DND-41 (cell line): ENCODE measurements around the gene PIP4P1.

Experiments used
- ATAC-seq: fragments of 200-7000 bp; cut with Tn5 transposase; 3 replicates; pipeline ENCODE4 v1.9.1; 2021; ENCODE audit warnings: low read depth; ENCODE audit not compliant: insufficient read depth
- DNase-seq: peaks from one replicate; pipeline ENCODE4 v3.0.0-alpha.2; 2020
- H2AFZ ChIP-seq: 2 replicates; pipeline ENCODE4 v1.6.0; 2012; ENCODE audit warnings: low read depth, low read length
- H3K27ac ChIP-seq: 2 replicates; pipeline ENCODE4 v1.5.1; 2012; ENCODE audit warnings: low read length, inconsistent platforms
- H3K27me3 ChIP-seq: fragments of 200-600 bp; sonication (generic); 2 replicates; pipeline ENCODE4 v1.6.0; 2012; ENCODE audit warnings: low read length, mild to moderate bottlenecking, inconsistent platforms; ENCODE audit not compliant: insufficient read depth, poor library complexity
- H3K36me3 ChIP-seq: 2 replicates; pipeline ENCODE4 v1.5.1; 2012; ENCODE audit warnings: low read length, inconsistent platforms; ENCODE audit not compliant: insufficient read depth
- H3K4me1 ChIP-seq: 2 replicates; pipeline ENCODE4 v1.5.1; 2012; ENCODE audit warnings: mild to moderate bottlenecking, low read length; ENCODE audit not compliant: insufficient read depth
- H3K4me2 ChIP-seq: 2 replicates; pipeline ENCODE4 v1.6.0; 2012; ENCODE audit warnings: mild to moderate bottlenecking, moderate library complexity, low read length, inconsistent platforms; ENCODE audit not compliant: insufficient read depth
- H3K4me3 ChIP-seq, 2 experiments: fragments of 200-600 bp in 1 of 2; shearing (Covaris generic) in 1 of 2; 2 replicates each; pipeline ENCODE4 v1.5.1; 2012 to 2016; ENCODE audit warnings: inconsistent platforms in 2 of 2, low read length in 2 of 2, mild to moderate bottlenecking in 2 of 2, low read depth in 1 of 2, moderate library complexity in 1 of 2
- H3K79me2 ChIP-seq: 2 replicates; pipeline ENCODE4 v1.6.0; 2012; ENCODE audit warnings: low read length, inconsistent platforms; ENCODE audit not compliant: insufficient read depth
- H3K9ac ChIP-seq: 2 replicates; pipeline ENCODE4 v1.6.0; 2012; ENCODE audit warnings: low read depth, mild to moderate bottlenecking, inconsistent platforms, low read length, moderate library complexity
- H3K9me3 ChIP-seq: 2 replicates; pipeline ENCODE4 v1.5.1; 2012; ENCODE audit warnings: low read length, moderate library complexity, mild to moderate bottlenecking, inconsistent platforms; ENCODE audit not compliant: insufficient read depth, severe bottlenecking
- H4K20me1 ChIP-seq: 2 replicates; pipeline ENCODE4 v1.6.0; 2012; ENCODE audit warnings: low read length; ENCODE audit not compliant: insufficient read depth
- EZH2 ChIP-seq: IDR thresholded peaks from 3 replicates; pipeline ENCODE4 v1.6.1; 2012; ENCODE audit warnings: borderline replicate concordance, low read depth, mild to moderate bottlenecking, moderate library complexity, low read length, inconsistent platforms; ENCODE audit not compliant: severe bottlenecking
- TF ChIP-seq, protein P1 (sequence below): IDR thresholded peaks from 2 replicates; pipeline ENCODE4 v1.5.1; 2012; ENCODE audit warnings: borderline replicate concordance, low read length, moderate library complexity, mild to moderate bottlenecking; ENCODE audit not compliant: poor library complexity, severe bottlenecking; ENCODE audit errors: extremely low read depth

The PIP4P1 gene

DNA sequence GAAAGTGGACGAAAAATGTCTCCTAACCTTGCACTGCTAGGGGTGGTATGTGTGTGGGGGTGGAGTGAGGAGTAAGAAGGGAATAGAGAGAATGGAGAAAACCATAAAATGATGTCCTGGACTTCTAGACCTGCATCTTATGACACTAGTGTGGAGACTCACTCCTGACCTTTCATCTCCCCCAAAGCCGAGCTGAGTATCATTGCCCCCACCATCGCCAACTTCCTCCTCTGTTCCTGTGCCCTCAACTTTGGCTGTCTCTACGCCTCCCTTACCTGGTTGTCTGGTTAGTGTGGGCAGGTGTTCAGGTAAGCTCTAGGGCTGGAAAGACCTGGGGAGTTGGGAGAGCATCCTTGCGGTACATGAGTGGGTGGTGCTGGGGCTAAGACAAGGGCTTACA, 20.8 kb downstream of the PIP4P1 start:
- H3K27ac ChIP-seq, result no peak overlapping the region
- H3K4me1 ChIP-seq, result peaks cover 2% of the 10 kb centered on the region; the same call in 1 of the 2 replicates
- no peaks in the 10 kb centered on the region for H4K20me1 ChIP-seq
- no peaks in the 10 kb centered on the region for H3K36me3 ChIP-seq
- no peak overlapping the region for H2AFZ ChIP-seq
- no peaks in the 10 kb centered on the region for H3K27me3 ChIP-seq
- H3K9ac ChIP-seq, result no peak overlapping the region
- no peaks in the 10 kb centered on the region for H3K9me3 ChIP-seq
- no peak for TF ChIP-seq EZH2
- TF ChIP-seq, protein P1, sequence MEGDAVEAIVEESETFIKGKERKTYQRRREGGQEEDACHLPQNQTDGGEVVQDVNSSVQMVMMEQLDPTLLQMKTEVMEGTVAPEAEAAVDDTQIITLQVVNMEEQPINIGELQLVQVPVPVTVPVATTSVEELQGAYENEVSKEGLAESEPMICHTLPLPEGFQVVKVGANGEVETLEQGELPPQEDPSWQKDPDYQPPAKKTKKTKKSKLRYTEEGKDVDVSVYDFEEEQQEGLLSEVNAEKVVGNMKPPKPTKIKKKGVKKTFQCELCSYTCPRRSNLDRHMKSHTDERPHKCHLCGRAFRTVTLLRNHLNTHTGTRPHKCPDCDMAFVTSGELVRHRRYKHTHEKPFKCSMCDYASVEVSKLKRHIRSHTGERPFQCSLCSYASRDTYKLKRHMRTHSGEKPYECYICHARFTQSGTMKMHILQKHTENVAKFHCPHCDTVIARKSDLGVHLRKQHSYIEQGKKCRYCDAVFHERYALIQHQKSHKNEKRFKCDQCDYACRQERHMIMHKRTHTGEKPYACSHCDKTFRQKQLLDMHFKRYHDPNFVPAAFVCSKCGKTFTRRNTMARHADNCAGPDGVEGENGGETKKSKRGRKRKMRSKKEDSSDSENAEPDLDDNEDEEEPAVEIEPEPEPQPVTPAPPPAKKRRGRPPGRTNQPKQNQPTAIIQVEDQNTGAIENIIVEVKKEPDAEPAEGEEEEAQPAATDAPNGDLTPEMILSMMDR, result no peak
- no peak overlapping the region for H3K4me3 ChIP-seq
- no peak for ATAC-seq
- H3K79me2 ChIP-seq, result no peaks in the 10 kb centered on the region
- DNase-seq, result no peak
- H3K4me2 ChIP-seq, result no peak overlapping the region

DNA sequence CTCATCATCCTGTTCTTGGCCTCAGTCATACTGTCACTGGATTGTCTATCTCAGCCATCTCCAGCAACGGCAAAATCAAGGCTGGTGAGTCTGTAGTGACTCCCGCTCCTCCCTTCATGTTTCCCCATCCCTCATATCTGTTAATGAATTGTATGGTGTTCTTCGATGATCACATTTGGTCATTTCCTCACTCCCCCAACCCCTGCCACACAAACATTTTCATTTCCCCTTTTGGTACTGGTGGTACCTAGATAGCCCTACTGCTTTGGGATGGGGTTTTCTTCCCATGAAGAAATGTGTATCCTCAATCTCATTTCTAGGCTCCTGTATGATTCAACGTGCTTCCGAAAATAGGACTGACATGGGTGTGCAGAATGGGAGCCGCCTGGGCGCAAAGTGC, 22.6 kb downstream of the PIP4P1 start:
- peaks cover 2% of the 10 kb centered on the region; the same call in 1 of the 2 replicates for H3K4me1 ChIP-seq
- no peak overlapping the region for H3K9ac ChIP-seq
- no peak for ATAC-seq
- H3K4me2 ChIP-seq, result no peak overlapping the region
- no peaks in the 10 kb centered on the region for H3K79me2 ChIP-seq
- no peaks in the 10 kb centered on the region for H3K27me3 ChIP-seq
- H2AFZ ChIP-seq, result no peak overlapping the region
- no peak overlapping the region for H3K27ac ChIP-seq
- H3K9me3 ChIP-seq, result no peaks in the 10 kb centered on the region
- TF ChIP-seq, protein P1, result no peak
- no peak for TF ChIP-seq EZH2
- no peaks in the 10 kb centered on the region for H3K36me3 ChIP-seq
- no peaks in the 10 kb centered on the region for H4K20me1 ChIP-seq
- H3K4me3 ChIP-seq, result no peak overlapping the region
- no peak for DNase-seq

DNA sequence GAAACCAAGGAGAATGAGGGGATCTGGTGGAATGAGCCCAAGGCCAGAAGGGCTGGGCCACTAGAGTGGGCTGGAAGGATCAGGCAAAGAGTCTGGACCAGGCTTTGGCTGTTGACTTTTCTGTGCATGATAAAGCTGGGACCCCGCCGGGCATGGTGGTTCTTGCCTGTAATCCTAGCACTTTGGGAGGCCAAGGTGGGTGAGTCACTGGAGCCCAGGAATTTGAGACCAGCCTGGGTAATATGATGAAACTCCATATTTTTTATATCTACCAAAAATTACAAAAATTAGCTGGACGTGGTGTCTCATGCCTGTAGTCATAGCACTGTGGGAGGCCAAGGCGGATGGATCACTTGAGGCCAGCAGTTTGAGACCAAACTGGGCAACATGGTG, 24.9 kb downstream of the PIP4P1 start:
- Histone ChIP-seq H3K4me3 (no peak overlapping the region), H3K36me3 (no peaks in the 10 kb centered on the region), H2AFZ (no peak overlapping the region), H3K9ac (no peak overlapping the region), H4K20me1 (no peaks in the 10 kb centered on the region), H3K9me3 (no peaks in the 10 kb centered on the region), H3K4me2 (no peak overlapping the region), H3K27ac (no peak overlapping the region), H3K4me1 (0 out of 2 replicates have a peak, but pooled peaks cover 2% of the 10 kb centered on the region), H3K27me3 (no peaks in the 10 kb centered on the region), H3K79me2 (no peaks in the 10 kb centered on the region)
- DNase-seq (no peak), ATAC-seq (no peak)
- TF ChIP-seq, protein P1, result no peak
- TF ChIP-seq EZH2, result no peak
